Hepatocyte (in vitro differentiated cells): ENCODE data around the gene IRF6. TPM values are rescaled to one million over a fixed set of nuclear protein-coding genes. Genes with fewer than 3 reads are reported as not detected.
A peak's percentile ranks its signal among the peaks of the same experiment; 100 is the strongest.

ENCODE experiments used
- DNase-seq: peaks from one replicate; pipeline ENCODE4 v3.0.0-alpha.2; 2016; ENCODE audit warnings: low spot score
- H2AFZ ChIP-seq: fragments of 200-600 bp; sonication (generic); 2 replicates; pipeline ENCODE4 v1.6.0; 2016; ENCODE audit warnings: antibody characterized with exemption, mild to moderate bottlenecking
- H3K27ac ChIP-seq: fragments of 200-600 bp; sonication (generic); 2 replicates; pipeline ENCODE4 v1.5.1; 2016; ENCODE audit warnings: mild to moderate bottlenecking
- H3K27me3 ChIP-seq: fragments of 200-600 bp; sonication (generic); 2 replicates; pipeline ENCODE4 v1.6.1; 2016
- H3K36me3 ChIP-seq: fragments of 200-600 bp; sonication (generic); replicated peaks from 2 replicates; pipeline ENCODE4 v1.5.1; 2016; ENCODE audit warnings: low read depth; ENCODE audit not compliant: insufficient read depth
- H3K4me1 ChIP-seq: fragments of 200-600 bp; sonication (generic); 2 replicates; pipeline ENCODE4 v1.5.1; 2016; ENCODE audit warnings: mild to moderate bottlenecking, moderate library complexity; ENCODE audit not compliant: insufficient read depth
- H3K4me2 ChIP-seq: fragments of 200-600 bp; sonication (generic); 2 replicates; pipeline ENCODE4 v1.6.0; 2016
- H3K4me3 ChIP-seq: fragments of 200-600 bp; sonication (generic); 2 replicates; pipeline ENCODE4 v1.5.1; 2016; ENCODE audit warnings: mild to moderate bottlenecking
- H3K79me2 ChIP-seq: fragments of 200-600 bp; sonication (generic); 2 replicates; pipeline ENCODE4 v1.6.0; 2017; ENCODE audit warnings: mild to moderate bottlenecking
- H3K9me2 ChIP-seq: fragments of 200-600 bp; sonication (generic); replicated peaks from 2 replicates; pipeline ENCODE4 v1.6.0; 2017; ENCODE audit warnings: mild to moderate bottlenecking; ENCODE audit not compliant: insufficient read depth
- H3K9me3 ChIP-seq: fragments of 200-600 bp; sonication (generic); 2 replicates; pipeline ENCODE4 v1.5.1; 2016; ENCODE audit warnings: low read depth, mild to moderate bottlenecking
- H4K20me1 ChIP-seq: fragments of 200-600 bp; sonication (generic); 2 replicates; pipeline ENCODE4 v1.6.0; 2016; ENCODE audit warnings: mild to moderate bottlenecking; ENCODE audit not compliant: insufficient read depth, poor library complexity, severe bottlenecking
- CTCF ChIP-seq: fragments of 200-600 bp; sonication (generic); IDR thresholded peaks from 2 replicates; pipeline ENCODE4 v1.5.1; 2016; ENCODE audit warnings: antibody characterized with exemption, mild to moderate bottlenecking; ENCODE audit not compliant: poor library complexity
- EZH2 ChIP-seq: fragments of 200-600 bp; sonication (generic); IDR thresholded peaks from 2 replicates; pipeline ENCODE4 v1.6.1; 2016; ENCODE audit warnings: antibody characterized with exemption, mild to moderate bottlenecking, borderline replicate concordance
- EZH2phosphoT487 ChIP-seq: fragments of 200-600 bp; sonication (generic); IDR thresholded peaks from one replicate; pipeline ENCODE4 v1.6.1; 2018; ENCODE audit warnings: antibody characterized with exemption, mild to moderate bottlenecking, low read depth, moderate library complexity; ENCODE audit not compliant: unreplicated experiment, severe bottlenecking
- whole genome bisulfite sequencing: methylation state at CpG from one replicate; pipeline ENCODE4 v1.1.6; 2016; ENCODE audit warnings: low lambda C conversion rate; ENCODE audit errors: missing lambda C conversion rate; 5-methylcytosine and 5-hydroxymethylcytosine counted together
- polyA plus RNA-seq: library from polyadenylated mRNA; unstranded; fragments of >200 nt; fragmentation: Nextera tagmentation; extraction: Ambion mirVana; gene quantifications from 2 replicates; pipeline ENCODE4 v1.2.1, GENCODE V29; 2016
- total RNA-seq: library from RNA; depleted of rRNA; stranded (reverse); fragments of >200 nt; gene quantifications from 2 replicates; pipeline ENCODE4 v1.2.3, GENCODE V29; 2014

The IRF6 gene
- total and polyA plus RNA-seq, 2 experiments from 2014 or later = 31.0 to 35.3 TPM

GRCh38 chr1:209791920-209792319 is 14.0 kb downstream of the IRF6 start:
- Histone ChIP-seq H3K27me3 (no peaks in the 10 kb centered on the region), H3K9me3 (no peaks in the 10 kb centered on the region), H3K4me1 (peaks cover 16% of the 10 kb centered on the region), H3K4me2 (no peak overlapping the region), H4K20me1 (no peaks in the 10 kb centered on the region), H3K4me3 (no peak overlapping the region), H2AFZ (no peak overlapping the region), H3K9me2 (no peaks in the 10 kb centered on the region), H3K79me2 (no peaks in the 10 kb centered on the region), H3K27ac (peak overlapping the region; percentile 89), H3K36me3 (peaks cover 8% of the 10 kb centered on the region)
- no peak for TF ChIP-seq CTCF
- peak; percentile 35 for DNase-seq
- 88% methylated on average over 1 of the region's 1 CpG for WGBS

- no peak for TF ChIP-seq EZH2
- no peak for TF ChIP-seq EZH2phosphoT487
- TF ChIP-seq CTCF = no peak
- peaks cover 8% of the 10 kb centered on the region for H3K36me3 ChIP-seq
- no peaks in the 10 kb centered on the region for H3K27me3 ChIP-seq
- no peaks in the 10 kb centered on the region for H3K9me3 ChIP-seq
- H3K9me2 ChIP-seq = no peaks in the 10 kb centered on the region
- H3K4me3 ChIP-seq = no peak overlapping the region
- H2AFZ ChIP-seq = no peak overlapping the region
- peak overlapping the region; percentile 50 for H3K4me2 ChIP-seq
- no peaks in the 10 kb centered on the region for H3K79me2 ChIP-seq
- WGBS = 86% methylated on average over 10 of the region's 10 CpGs
- H3K27ac ChIP-seq = peak overlapping the region; percentile 90
- peak; percentile 53 for DNase-seq
- no peaks in the 10 kb centered on the region for H4K20me1 ChIP-seq
- peaks cover 11% of the 10 kb centered on the region for H3K4me1 ChIP-seq
Measured at GRCh38 chr1:209790286-209791193, 15.4 kb downstream of the IRF6 start.

- Histone ChIP-seq H4K20me1 (no peaks in the 10 kb centered on the region), H3K4me1 (peaks cover 16% of the 10 kb centered on the region), H3K9me3 (no peaks in the 10 kb centered on the region), H3K27me3 (no peaks in the 10 kb centered on the region), H2AFZ (no peak overlapping the region), H3K27ac (no peak overlapping the region), H3K4me3 (no peak overlapping the region), H3K9me2 (no peaks in the 10 kb centered on the region), H3K36me3 (peaks cover 7% of the 10 kb centered on the region), H3K4me2 (no peak overlapping the region), H3K79me2 (no peaks in the 10 kb centered on the region)
- TF ChIP-seq EZH2 (no peak), EZH2phosphoT487 (no peak), CTCF (no peak)
- WGBS = 100% methylated on average over 1 of the region's 1 CpG
- DNase-seq = no peak
Measured at GRCh38 chr1:209789245-209789644, 16.7 kb downstream of the IRF6 start.
